K562 (cell line): Measurements from ENCODE around the gene SLC6A16. TPM values are rescaled to one million over a fixed set of nuclear protein-coding genes. Genes with fewer than 3 reads are reported as not detected.

Experiments used
- ATF1 ChIP-seq, 2 experiments: fragments of 450-650 bp in 1 of 2; IDR thresholded peaks; 2 replicates each; pipeline ENCODE4 v1.6.1; 2016; ENCODE audit warnings: missing compliant biosample characterization in 1 of 2, missing genetic modification characterization in 1 of 2
- ETV6 ChIP-seq, 3 experiments: fragments of 150-350 bp in 1 of 3; sonication (generic) in 1 of 3; formaldehyde crosslinking in 1 of 3; IDR thresholded peaks; 2 replicates each; pipeline versions ENCODE4 v1.6.1 to v1.8.0; 2014 to 2022; ENCODE audit warnings: borderline replicate concordance in 2 of 3, low read depth in 2 of 3, antibody characterized with exemption in 1 of 3, low read length in 1 of 3, mild to moderate bottlenecking in 1 of 3, missing genetic modification reagents in 1 of 3
- LEF1 ChIP-seq: fragments of 450-650 bp; IDR thresholded peaks from 2 replicates; pipeline ENCODE4 v1.6.1; 2016; ENCODE audit warnings: mild to moderate bottlenecking
- MAZ ChIP-seq, 2 experiments: fragments of 450-650 bp in 1 of 2; sonication (generic) in 1 of 2; formaldehyde crosslinking; IDR thresholded peaks in 1 of 2; conservative IDR thresholded peaks in 1 of 2; 2 replicates each; pipeline versions ENCODE4 v1.4.0 to v1.5.0; 2020; ENCODE audit warnings: mild to moderate bottlenecking in 1 of 2, missing genetic modification reagents in 1 of 2
- MTA2 ChIP-seq: fragments of 450-650 bp; IDR thresholded peaks from 2 replicates; pipeline ENCODE4 v1.6.1; 2016; ENCODE audit warnings: low read depth
- NEUROD1 ChIP-seq: fragments of 150-350 bp; IDR thresholded peaks from 2 replicates; pipeline ENCODE4 v1.6.1; 2014; ENCODE audit warnings: borderline replicate concordance, low read length, low read depth; ENCODE audit not compliant: partially characterized antibody
- NFE2 ChIP-seq: IDR thresholded peaks from 2 replicates; pipeline ENCODE4 v1.6.1; 2014; ENCODE audit warnings: antibody characterized with exemption, low read depth
- NFRKB ChIP-seq: fragments of 450-650 bp; IDR thresholded peaks from 2 replicates; pipeline ENCODE4 v1.6.1; 2016; ENCODE audit warnings: low read depth
- NR2F6 ChIP-seq: fragments of 450-650 bp; formaldehyde crosslinking; IDR thresholded peaks from 2 replicates; pipeline ENCODE4 v1.4.0; 2020; ENCODE audit warnings: mild to moderate bottlenecking
- PBX2 ChIP-seq, 2 experiments: IDR thresholded peaks in 1 of 2; conservative IDR thresholded peaks in 1 of 2; 2 replicates each; pipeline ENCODE4 v1.6.1; 2016; ENCODE audit warnings: low read depth in 2 of 2, mild to moderate bottlenecking in 1 of 2, missing compliant biosample characterization in 1 of 2, missing genetic modification characterization in 1 of 2, moderate library complexity in 1 of 2
- PHTF2 ChIP-seq: fragments of 250-450 bp; sonication (Bioruptor Pico); IDR thresholded peaks from 2 replicates; pipeline ENCODE4 v1.5.0; 2021; ENCODE audit warnings: mild to moderate bottlenecking
- SIX5 ChIP-seq, 2 experiments: IDR thresholded peaks; 2 replicates each; pipeline ENCODE4 v1.6.1; 2011; ENCODE audit warnings: low read length in 2 of 2, borderline replicate concordance in 1 of 2, low read depth in 1 of 2, mild to moderate bottlenecking in 1 of 2, moderate library complexity in 1 of 2; ENCODE audit not compliant: insufficient read depth in 1 of 2
- SOX6 ChIP-seq: fragments of 450-650 bp; IDR thresholded peaks from 2 replicates; pipeline ENCODE4 v1.6.1; 2014; ENCODE audit warnings: mild to moderate bottlenecking
- TARDBP ChIP-seq: fragments of 450-650 bp; IDR thresholded peaks from 2 replicates; pipeline ENCODE4 v1.6.1; 2016
- TFAM ChIP-seq: fragments of 250-450 bp; sonication (Bioruptor Pico); conservative IDR thresholded peaks from 2 replicates; pipeline ENCODE4 v1.5.0; 2021; ENCODE audit warnings: mild to moderate bottlenecking, moderate library complexity
- TRIM25 ChIP-seq: fragments of 450-650 bp; IDR thresholded peaks from 2 replicates; pipeline ENCODE4 v1.7.0; 2016; ENCODE audit warnings: borderline replicate concordance
- TSHZ1 ChIP-seq: fragments of 250-450 bp; sonication (Bioruptor Pico); IDR thresholded peaks from 2 replicates; pipeline ENCODE4 v1.4.0; 2020; ENCODE audit warnings: mild to moderate bottlenecking, moderate library complexity
- ZNF253 ChIP-seq: fragments of 250-450 bp; sonication (Bioruptor Pico); conservative IDR thresholded peaks from 2 replicates; pipeline ENCODE4 v1.6.1; 2021; ENCODE audit warnings: mild to moderate bottlenecking
- ZNF324 ChIP-seq: fragments of 250-450 bp; sonication (Bioruptor Pico); IDR thresholded peaks from 2 replicates; pipeline ENCODE4 v1.4.0; 2020; ENCODE audit warnings: mild to moderate bottlenecking
- polyA plus RNA-seq, 8 experiments: library from polyadenylated mRNA; depleted of rRNA in 4 of 8; stranded (reverse) in 5 of 8; unstranded in 3 of 8; fragments of >200 nt; fragmentation: Nextera tagmentation in 2 of 8; fragmentation: Illumina TruSeq in 1 of 8; extraction: Ambion mirVana in 2 of 8; extraction: Trizol in 1 of 8; gene quantifications; 2 replicates each; pipeline versions ENCODE4 v1.2.1 to v1.2.3, GENCODE V29; 2011 to 2014; ENCODE audit warnings: inconsistent platforms in 1 of 8, missing spikeins in 1 of 8
- total RNA-seq, 7 experiments: library from RNA; depleted of rRNA in 6 of 7; stranded (reverse); fragments of >200 nt in 6 of 7; fragmentation: Illumina TruSeq in 2 of 7; extraction: Trizol in 2 of 7; gene quantifications; 2 replicates each; pipeline versions ENCODE4 v1.2.1 to v1.2.3, GENCODE V29; 2011 to 2021; ENCODE audit warnings: low replicate concordance in 1 of 7

SLC6A16 gene
- total and polyA plus RNA-seq, 9 of the 15 experiments (the other 6 are each of a cell fraction or from before 2014, with no cell fraction given), result 0.05 to 0.95 (median 0.36) TPM

GRCh38 chr19:49362048-49362928 lies 37.3 kb upstream of the SLC6A16 start, which contains the start of gene TEAD2 (continued):
- no peak for TF ChIP-seq SIX5 (IDR thresholded peaks at IDR 0.05; ENCODE audit: borderline replicate concordance in 1 of 2, insufficient read depth in 1 of 2, low read depth in 1 of 2, low read length in 2 of 2)
- no peak for TF ChIP-seq NFE2
- no peak for TF ChIP-seq ATF1 (CRISPR knock-in tag; IDR thresholded peaks at IDR 0.05)
- no peak for TF ChIP-seq ATF1 (tag; IDR thresholded peaks at IDR 0.05)
- TF ChIP-seq TARDBP, result no peak
- no peak for TF ChIP-seq TRIM25
- TF ChIP-seq ETV6 (IDR thresholded peaks at IDR 0.05; ENCODE audit: borderline replicate concordance in 1 of 2, low read depth in 2 of 2, low read length in 1 of 2), result no peak
- 0 out of 2 replicates have a peak, but pooled peaks have one; percentile 26 for TF ChIP-seq ETV6 (CRISPR knock-in tag; IDR thresholded peaks at IDR 0.05; ENCODE audit: borderline replicate concordance)
- no peak for TF ChIP-seq TSHZ1 (CRISPR knock-in tag)
- TF ChIP-seq LEF1, result no peak
- 0 out of 2 replicates have a peak, but pooled peaks have one; percentile 18 for TF ChIP-seq NFRKB
- TF ChIP-seq PHTF2 (CRISPR knock-in tag), result no peak
- TF ChIP-seq NEUROD1, result no peak
- peak in 1 of 2 experiments; percentile 73; a peak in 1 of 4 replicates for TF ChIP-seq MAZ (CRISPR knock-in tag; conservative IDR thresholded peaks at IDR 0.05 in 1 of 2, IDR thresholded peaks at IDR 0.05 in 1 of 2)
- no peak for TF ChIP-seq MTA2
- no peak for TF ChIP-seq NR2F6 (CRISPR knock-in tag)
- TF ChIP-seq ZNF324, result no peak
- no peak for TF ChIP-seq SOX6
- TF ChIP-seq TFAM, result no peak
- TF ChIP-seq ZNF253 (CRISPR knock-in tag), result no peak
- no peak for TF ChIP-seq PBX2 (CRISPR knock-in tag; IDR thresholded peaks at IDR 0.05; ENCODE audit: low read depth)
- TF ChIP-seq PBX2 (tag; conservative IDR thresholded peaks at IDR 0.05; ENCODE audit: low read depth), result no peak
